GM21723 (cell line): Measurements from ENCODE around the gene TPST2.
"Not testable (repeated sequence)": the region's sequence is repeated elsewhere in the genome, so short reads cannot be mapped to it uniquely, and the experiment has no call there.

Source experiments
- ATAC-seq: cut with Tn5 transposase; IDR thresholded peaks from one replicate; pipeline ENCODE4 v1.9.1; 2021; ENCODE audit warnings: mild to moderate bottlenecking, moderate library complexity; ENCODE audit not compliant: unreplicated experiment

Gene TPST2

DNA sequence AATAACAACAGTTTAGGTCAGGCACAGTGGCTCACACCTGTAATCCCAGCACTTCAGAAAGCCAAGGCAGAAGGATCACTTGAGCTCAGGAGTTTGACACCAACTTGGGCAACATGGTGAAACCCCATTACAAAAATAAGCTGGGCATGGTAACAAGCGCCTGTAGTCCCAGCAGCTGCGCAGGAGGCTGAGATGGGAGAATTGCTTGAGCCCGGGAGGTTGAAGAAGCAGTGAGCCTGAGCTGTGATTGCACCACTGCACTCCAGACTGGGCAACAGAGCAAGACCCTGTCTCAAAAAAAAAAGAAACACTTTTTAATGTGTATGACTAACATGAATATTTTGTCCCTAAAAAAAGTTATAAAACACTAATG is 53.2 kb downstream of the TPST2 start:
- ATAC-seq, result no peak

DNA sequence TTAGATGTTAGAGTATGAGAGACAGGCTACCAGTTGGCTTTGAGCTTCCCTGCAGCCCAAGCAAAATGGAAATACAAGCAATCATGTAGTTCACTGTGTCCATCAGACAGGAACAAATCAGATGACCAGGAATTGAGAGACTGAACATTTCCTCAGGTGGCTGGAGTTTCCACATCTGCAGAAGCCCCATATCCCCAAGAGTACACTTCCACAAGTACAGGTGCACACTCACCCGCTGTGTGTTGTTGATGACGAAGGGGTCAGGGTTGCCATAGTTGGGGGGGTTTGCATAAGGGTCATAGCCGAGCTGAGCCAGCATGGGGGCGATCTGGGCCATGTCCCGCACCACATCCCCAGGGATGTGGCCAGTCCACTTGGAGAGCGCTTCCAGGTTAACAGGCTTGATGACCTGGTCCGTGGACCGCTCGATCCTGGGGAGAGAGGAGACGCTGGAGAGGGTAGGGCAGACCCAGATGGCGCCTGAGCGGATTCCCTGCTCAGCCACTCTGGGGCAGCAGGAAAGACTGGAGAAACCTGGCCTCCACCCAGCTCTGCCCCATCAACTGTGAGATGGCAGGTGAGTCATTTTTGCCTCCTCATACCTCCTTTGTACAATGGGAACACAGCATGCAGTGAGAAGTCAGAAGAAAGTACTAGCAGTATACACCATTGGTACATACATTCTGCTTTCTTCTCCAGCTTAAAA is 53.7 kb downstream of the TPST2 start:
- no peak for ATAC-seq

DNA sequence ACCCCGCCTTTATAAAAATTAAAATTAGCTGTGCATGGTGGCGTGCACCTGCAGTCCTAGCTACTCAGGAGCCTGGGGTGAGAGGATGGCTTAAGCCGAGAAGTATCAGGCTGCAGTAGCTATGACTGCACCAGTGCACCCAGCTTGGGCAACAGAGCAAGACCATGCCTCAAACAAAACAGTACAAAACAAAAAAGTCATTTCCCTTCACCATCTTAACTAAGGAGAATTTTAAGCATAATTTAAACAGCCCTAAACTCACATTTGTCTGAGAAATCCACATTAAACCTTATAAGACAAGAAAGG is 54.4 kb downstream of the TPST2 start:
- ATAC-seq, result no peak

DNA sequence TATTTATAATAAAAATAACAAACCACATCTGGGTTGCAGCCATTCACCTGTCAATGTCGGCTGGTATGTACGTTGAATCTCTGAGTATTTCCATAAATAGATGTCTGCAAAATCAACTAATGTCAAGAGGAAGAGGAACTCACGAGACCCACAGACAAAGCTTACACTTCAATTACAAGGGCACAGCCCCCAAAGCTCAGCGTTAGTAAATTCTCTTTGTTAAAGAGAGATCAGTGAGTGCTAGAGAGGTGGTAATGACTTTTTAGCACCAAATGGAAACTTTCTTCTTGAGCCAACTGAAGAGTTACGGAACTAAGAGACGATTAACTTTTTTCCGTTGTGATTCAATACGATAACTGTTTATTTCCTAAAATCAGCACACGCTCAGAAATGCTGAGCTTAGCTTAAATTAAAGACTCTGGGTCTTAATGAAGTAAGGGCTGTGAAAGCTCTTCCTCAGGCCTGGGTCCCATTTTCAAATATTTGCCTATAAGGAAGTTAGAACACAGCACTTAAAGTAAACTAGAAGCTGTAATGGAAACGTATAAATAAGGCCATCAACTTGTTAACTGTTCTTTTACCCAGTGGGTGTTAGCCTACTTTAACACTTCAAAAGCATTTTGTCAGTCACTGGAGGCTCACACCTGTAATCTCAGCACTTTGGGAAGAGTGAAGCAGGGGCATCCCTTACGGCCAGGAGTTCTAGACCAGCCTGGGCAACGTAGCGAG is 54.9 kb downstream of the TPST2 start:
- no peak for ATAC-seq

DNA sequence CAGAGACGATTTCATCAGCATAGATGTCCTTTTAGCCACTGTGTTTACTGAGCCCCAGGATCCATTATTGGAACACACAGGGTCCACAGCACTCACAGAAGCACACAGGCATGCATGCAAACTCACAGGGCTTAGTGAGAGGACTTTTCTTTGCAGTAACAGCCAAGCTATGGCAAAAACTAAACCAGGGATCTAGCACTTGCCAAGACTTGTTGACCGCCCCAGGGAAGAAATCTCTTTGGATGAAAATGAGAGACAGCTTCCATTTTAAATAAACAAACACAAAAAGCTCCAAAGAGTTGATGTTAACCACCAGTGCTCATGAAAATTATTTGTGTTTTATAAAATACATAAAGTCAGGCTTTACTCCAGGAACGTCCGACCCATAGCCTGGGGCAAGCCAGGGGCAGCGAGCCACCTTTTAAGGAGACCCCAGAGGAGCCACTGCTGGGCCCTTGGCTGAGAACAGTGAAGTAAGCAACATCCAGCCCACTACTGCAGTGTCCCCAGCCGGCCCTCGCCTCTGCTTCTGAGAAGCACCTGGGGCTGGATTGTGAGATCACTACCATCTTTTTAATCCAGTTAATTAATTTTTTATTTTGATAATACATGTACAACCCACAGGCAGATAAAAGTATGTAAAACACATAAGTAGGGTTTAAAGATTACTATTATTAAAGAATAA is 55.6 kb downstream of the TPST2 start:
- ATAC-seq, result no peak

DNA sequence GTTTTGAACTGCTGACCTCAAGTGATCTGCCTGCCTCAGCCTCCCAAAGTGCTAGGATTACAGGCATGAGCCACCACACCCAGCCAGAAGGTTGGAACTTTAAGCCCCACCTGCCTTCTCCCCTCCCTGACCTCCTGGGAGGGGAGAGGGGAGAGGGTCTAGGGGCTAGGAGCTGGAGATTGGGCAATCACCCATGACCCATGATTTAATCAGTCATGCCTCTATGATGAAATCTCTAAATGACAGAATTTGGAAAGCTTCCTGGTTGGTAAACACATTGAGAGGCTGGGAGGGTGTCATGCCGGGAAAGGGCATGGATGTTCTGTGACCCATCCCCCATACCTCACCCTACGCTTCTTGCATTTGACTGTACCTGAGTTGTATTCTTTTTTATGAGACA is 60.6 kb downstream of the TPST2 start:
- ATAC-seq, result no peak

DNA sequence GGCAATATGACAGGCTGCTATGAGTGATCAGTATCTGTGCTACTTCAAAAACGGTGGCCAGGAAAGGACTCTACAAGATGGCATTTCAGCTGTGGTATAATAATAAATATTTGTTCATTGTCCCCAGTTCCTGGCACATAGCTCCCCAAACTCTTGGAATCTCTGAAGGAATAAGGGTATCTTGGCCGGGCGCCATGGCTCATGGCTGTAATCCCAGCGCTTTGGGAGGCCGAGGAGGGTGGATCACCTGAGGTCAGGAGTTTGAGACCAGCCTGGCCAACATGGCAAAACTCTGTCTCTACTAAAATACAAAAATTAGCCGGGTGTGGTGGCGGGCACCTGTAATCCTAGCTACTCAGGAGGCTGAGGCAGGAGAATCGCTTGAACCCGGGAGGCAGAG is 61.4 kb downstream of the TPST2 start:
- ATAC-seq, result not testable (repeated sequence)

DNA sequence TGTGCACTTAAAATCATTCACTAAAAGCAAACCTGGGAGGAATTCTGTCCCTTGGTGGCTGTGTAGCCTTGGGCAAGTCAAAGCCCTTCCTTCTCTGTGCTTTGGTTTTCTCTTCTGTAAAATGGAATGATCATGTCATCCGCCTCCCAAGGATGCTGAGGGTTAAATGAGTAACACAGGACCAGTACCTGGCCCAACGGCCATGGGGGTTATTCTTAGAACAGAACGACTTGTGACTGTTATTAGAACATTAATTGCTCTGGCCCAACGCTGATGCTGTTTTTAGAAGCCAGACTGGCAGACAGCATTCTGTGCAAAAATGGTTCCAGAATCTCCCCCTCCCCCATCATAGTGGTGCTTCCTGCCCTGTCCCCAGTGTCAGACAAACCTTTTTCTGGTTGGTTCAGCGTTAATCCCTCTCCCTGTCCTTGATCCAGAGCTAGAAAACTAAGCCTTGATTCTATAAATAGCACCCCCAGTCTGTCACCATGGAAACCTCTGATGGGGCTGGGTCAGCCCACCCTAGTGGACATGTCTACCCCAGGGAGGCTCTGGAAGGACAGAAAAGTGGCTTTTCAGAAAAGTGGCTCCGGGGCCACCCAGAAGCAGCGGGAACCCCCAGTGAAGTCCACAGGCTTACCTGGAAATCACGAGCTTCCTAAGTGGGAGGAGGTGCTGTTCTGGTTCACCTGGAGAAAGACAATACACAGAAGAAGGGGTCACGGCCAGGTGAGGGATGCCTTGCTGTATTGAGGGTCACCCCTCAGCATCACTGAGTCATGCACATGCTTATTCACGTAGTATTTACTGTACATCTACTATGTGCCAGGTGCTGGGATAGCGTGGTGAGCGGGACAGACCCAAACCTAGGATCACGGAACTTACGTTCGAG is 62.1 kb downstream of the TPST2 start:
- no peak for ATAC-seq

DNA sequence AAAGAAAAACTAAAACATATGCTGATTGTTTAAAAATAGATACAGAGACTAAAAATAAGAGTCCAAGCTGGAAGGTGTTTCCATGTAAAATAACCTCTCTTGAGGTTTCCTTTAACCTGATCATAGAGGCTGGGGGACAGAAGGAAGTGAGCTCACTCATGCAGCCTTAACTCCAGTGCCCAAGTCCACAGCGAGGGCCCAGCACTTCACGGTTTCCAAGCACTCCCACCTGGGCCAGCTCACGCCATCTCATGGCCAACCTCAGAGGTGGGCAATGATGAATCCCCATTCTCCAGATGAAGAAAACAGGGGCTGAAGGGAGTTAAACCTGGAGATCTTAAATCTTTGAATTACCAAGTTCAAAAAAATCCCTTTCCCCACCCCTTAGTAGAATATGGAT is 62.8 kb downstream of the TPST2 start:
- no peak for ATAC-seq

DNA sequence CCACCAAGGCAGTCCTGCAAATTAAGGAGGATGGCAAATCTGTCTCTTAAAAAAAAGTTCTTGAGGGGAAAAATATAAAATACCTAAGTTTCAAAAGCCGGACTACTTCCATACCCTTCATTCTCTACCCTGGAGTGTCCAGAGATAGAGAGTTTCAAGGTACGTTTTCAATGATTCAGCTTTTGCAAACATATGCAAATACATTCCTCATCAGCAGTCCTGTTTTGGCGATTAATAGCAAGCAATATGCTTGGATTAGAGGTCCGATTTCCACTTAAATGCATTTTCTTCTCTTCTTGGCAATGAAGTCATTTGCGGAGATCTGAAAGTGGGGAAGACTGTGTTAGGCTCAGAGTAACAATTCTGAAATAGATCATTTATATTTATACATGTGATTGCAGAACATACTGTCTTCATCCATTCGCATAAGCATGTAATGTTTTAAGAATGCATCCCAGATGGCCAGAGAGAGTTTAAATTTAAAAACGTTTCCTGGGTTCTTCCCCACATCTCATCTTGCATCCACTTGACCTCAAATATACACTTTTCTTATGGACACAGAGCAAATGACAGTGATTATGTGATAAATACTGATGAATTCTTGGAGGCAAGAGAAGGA is 63.9 kb downstream of the TPST2 start:
- no peak for ATAC-seq

DNA sequence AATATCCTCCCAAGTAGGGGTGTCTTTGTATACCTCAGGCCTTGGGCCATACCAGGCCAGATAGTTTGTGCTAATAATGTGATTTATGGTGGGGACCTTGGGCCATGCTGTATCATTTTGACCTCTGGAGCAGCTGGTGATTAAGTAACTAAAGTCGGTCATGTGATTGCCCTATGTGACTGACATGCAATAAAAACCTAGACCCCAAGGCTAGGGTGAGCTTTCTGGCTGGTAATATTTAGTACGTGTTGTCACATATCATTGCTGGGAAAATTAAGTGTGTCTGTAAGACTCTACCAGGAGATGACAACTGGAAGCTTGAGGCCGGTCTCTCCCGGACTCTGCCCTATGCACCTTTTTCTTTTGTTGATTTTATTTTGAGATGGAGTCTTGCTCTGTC is 65.1 kb downstream of the TPST2 start:
- no peak for ATAC-seq

DNA sequence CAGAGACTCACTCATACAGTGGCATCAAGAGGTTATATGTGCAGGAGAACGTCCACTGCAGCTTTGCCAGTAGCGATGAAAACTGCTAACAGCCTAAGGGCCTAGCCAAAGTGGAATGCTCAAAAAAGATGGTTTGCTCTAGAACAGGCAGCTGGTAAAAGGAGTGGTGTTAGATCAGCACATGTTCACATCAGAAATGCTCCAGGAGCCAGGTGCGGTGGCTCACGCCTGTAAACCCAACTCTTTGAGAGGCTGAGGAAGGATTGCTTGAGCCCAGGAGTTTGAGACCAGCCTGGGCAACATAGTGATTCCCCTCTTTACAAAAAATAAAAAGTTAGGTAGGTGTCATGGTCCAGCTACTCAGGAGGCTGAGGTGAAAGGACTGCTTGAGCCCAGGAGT is 67.3 kb downstream of the TPST2 start:
- no peak for ATAC-seq

DNA sequence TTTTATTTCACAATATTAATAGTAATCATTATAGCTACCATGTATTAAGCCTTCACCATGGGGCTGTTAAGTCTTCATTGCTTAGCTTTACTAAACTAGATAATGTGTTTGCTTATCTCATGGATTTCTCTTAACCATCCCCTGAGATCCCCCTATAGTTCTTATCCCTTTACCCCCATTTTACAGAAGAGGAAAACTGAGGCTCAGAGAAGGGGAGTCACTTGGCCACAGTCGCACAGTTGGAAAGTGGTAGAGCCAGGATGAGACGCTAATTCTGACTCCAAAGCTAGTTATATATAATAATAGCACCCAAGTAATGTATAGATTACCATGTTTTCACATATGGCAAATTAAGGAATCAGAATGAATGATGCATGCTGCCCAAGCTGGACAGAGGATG is 67.9 kb downstream of the TPST2 start:
- ATAC-seq, result no peak

DNA sequence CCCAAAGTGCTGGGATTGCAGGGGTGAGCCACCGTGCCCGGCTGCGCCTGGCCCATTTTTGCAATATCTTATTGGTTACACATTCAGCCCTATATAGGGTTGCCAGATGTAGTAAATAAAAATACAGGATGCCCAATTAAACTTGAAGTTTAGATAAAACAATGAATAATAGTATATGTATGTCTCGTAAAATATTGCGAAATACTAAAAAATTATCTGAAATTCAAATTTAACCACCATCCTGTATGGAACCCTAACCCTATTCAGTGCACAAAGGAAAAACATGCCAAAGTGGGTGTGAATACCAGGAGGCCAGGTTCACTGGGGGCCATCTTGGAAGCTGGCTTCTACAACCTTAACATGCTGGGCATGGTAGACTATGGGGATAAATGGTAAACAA is 72.5 kb downstream of the TPST2 start:
- no peak for ATAC-seq

DNA sequence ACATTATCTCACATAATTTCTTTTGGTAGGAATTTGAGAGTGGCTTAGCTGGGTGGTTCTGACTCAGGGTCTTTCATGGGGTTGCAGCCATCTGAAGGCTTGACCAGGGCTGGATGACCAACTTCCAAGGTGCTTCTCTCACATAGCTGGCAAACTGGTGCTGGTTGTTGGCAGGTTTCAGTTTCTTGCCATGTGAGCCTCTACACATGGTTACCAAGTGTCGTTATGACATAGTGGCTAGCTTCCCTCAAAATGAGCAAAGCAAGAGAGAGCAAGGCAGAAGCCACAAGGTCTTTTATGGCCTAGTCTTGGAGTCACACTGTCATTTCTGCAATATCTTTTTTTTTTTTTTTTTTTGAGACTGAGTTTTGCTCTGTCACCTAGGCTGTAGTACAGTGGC is 73.4 kb downstream of the TPST2 start:
- ATAC-seq, result no peak

DNA sequence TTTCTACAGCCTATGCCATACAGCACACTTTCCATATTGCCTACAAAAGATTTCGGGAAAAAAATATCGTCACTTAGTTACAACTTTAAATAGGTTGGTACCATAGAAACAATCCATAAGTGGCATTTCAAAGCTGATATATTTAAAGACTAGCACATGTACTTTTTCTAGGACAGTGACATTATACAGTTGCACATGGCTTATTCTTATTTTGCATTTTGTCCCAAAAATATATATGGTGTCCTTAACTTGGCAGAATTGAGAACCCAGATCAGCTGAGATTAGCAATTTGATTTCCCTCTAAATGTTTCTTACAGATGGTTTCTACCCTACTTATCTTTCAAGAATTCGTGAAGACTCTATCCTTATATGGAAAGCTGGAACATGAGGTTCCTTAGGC is 74.0 kb downstream of the TPST2 start:
- no peak for ATAC-seq

DNA sequence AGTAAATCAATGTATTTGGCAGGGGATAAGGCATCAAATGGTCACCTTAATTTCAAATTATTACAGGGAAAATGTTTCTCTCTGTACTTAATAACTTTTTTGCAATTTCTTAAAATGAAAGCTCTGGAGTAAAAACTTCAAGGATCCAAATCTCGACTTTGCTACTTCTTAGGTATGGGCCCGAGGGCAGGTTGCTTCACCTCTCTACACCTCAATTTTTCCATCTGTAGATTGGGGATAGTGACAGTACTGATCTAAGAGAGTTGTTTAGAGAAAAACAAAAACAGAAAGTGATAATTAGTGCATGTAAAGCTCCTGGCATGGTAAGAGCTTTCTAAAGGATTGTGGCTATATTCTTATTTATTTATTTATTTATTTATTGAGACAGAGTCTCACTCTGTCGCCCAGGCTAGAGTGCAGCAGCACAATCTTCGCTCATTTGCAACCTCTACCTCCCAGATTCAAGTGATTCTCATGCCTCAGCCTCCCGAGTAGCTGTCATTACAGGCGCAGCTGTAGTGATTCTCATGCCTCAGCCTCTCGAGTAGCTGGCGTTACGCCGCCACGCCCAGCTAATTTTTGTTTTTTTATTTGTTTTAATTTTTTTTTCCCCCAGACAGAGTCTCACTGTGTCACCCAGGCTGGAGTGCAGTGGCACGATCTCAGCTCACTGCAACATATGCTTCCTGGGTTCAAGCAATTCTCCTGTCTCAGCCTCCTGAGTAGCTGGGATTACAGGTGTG is 75.3 kb downstream of the TPST2 start:
- ATAC-seq, result no peak

DNA sequence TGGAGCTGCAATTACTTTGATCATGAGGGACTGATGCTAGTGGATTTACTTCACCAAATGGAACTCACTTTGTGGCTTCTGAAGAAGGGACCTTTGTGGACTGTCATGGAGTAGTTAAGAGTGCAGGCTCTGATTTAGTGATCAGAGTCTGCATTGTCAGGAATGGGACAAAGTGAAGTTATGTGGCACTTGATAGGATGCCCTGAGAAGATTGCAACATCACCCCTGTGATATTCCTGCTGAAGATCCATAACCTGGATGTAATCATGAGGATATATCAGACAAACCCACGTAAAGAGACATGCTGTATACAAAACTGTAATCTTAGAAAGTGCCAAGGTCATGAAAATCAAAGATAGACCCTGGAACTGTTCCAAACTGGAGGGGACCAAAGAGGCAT is 76.1 kb downstream of the TPST2 start:
- ATAC-seq, result no peak

DNA sequence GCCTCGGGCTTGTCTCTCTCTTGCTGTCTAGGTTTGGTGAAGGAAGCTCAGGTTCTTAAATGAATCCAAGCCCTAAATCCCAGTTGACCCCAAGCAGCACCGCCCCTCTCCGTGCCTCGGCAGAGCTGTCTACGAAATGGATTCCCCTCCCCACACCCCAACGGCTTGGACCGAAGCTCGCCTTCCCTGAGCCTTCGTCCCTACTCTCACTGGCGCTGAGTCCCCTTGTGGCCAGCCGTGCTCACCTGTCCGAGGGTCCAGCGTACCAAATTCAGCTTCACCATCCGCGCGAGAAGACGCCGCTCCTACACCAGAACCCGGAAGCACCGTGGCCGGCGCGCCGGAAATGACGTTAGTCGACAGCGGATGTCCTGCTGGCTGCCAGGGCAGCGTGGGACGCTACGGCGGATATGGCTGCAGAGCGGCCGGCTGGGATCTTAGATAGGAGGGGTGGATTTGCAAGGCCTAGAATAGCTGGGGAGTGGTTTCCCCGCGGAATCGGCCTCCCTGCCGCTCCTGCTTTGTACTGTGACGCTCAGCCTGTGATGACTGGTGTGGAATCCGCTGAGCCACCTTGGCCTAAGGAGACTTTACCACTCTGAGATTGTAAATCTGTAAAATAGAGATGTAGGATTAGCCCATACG is 77.7 kb downstream of the TPST2 start, which contains the start of gene TFIP11:
TSS of gene TFIP11 (minus strand) at position 325 of the 645 bp plus-strand sequence. CDS start 2,201 bp downstream, outside the sequence.
- ATAC-seq, result peak; percentile 92

DNA sequence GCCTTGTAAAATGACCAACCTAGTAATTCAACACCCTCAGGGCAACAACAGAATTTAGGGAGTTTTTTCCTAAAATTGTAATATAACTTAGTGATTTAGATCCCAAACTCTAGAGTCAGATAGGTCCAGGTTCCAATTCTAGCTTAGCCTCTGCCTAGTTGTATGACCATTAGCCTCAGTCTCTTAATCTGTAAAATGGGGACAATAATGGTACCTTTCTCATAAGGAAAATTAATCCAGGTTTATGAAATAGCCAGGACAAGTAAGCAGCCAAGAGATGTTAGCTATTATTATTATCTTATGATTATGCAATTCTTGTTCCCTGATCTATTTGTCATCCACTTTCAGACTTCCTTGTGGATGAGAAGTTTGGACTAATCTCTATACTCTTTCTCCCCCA is 81.8 kb downstream of the TPST2 start:
- no peak for ATAC-seq
